ENCODE results near the gene PIH1D1.
"Not testable (repeated sequence)": the region's sequence is repeated elsewhere in the genome, so short reads cannot be mapped to it uniquely, and the experiment has no call there.

Gene PIH1D1

GRCh38 chr19:49445997-49446396 lies 5.6 kb downstream of the PIH1D1 start:
- no peak overlapping the region for H3K4me3 ChIP-seq (ENCODE audit: low read depth in 1 of 2, low read length in 1 of 2)
- no peaks in the 10 kb centered on the region for H3K9me3 ChIP-seq
- H3K36me3 ChIP-seq: peaks cover 16% of the 10 kb centered on the region
- TF ChIP-seq CTCF (IDR thresholded peaks at IDR 0.05): no peak
- H3K27me3 ChIP-seq: peaks cover 21% of the 10 kb centered on the region
- H3K27ac ChIP-seq: no peak overlapping the region
- H3K4me1 ChIP-seq (ENCODE audit: control insufficient read depth in 1 of 2, insufficient read depth in 1 of 2, low read depth in 1 of 2, low read length in 1 of 2): peaks cover 17 to 18% of the 10 kb centered on the region in 2 experiments

DNA sequence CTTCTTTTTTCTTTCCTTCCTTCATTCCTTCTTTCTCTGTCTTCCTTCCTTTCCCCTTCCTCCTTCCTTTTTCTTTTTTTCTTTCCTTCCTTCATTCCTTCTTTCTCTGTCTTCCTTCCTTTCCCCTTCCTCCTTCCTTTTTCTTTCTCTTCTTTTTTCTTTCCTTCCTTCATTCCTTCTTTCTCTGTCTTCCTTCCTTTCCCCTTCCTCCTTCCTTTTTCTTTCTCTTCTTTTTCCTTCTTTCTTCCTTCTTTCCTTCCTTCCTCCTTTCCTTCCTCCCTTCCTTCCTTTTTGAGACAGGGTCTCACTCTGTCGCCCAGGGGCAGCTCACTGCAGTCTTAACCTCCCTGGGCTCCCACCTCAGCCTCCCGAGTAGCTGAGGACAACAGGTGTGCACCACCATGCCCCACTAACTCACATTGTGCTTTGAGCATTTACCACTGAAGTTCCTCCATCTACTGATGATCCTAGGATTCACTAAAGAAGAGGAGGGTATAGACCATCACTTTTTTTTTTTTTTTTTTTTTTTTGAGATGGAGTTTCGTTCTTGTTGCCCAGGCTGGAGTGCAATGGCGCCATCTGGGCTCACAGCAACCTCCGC lies 7.4 kb downstream of the PIH1D1 start:
- Histone ChIP-seq H3K4me3 (ENCODE audit: low read depth in 1 of 2, low read length in 1 of 2) (peak overlapping the region in 1 of 2 experiments; percentile 92), H3K4me1 (ENCODE audit: control insufficient read depth in 1 of 2, insufficient read depth in 1 of 2, low read depth in 1 of 2, low read length in 1 of 2) (peaks cover 17 to 18% of the 10 kb centered on the region in 2 experiments), H3K27me3 (peaks cover 39% of the 10 kb centered on the region), H3K36me3 (peaks cover 16% of the 10 kb centered on the region)
- not testable (repeated sequence) for H3K27ac ChIP-seq, H3K9me3 ChIP-seq

DNA sequence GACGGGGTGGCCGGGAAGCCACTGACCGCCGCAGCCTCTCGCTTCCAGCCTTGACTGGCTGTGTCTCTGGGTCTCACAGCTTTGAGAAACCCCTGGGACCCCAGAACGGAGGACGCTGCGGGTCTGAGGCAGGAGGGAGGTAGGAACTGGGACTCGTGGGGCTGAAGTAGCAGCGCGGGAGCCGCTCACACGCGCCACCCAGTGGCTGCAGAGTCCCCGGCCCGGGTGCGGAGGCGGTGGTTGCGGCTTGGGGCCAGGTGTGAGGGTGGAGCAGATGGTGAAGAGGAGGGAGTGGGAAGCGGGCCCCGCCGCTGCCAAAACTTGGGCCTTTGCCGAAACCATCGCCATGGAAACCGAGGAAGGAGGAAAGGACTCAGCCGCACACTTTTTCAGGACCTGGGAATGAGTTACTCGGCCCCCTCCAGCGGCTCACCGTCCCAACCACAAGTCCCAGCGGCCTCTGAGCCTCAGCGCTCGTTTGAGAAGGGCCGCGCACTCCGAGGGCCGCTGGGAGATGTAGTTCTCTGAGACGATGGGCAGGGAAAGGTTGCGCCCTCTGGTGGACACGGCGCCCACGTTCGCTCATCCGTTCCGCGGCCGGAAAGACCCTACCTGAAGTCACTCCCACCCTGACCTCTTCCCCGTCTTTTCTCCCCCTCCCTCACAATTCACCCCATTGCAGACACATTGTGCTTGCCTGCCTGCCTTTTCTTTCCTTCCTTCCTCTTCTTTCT lies 8.1 kb downstream of the PIH1D1 start:
- H3K27ac ChIP-seq: peak overlapping the region; percentile 47
- peaks cover 46% of the 10 kb centered on the region for H3K27me3 ChIP-seq
- H3K36me3 ChIP-seq: peaks cover 16% of the 10 kb centered on the region
- H3K4me3 ChIP-seq (ENCODE audit: low read depth in 1 of 2, low read length in 1 of 2): peak overlapping the region; percentile 73 to 92
- H3K4me1 ChIP-seq (ENCODE audit: control insufficient read depth in 1 of 2, insufficient read depth in 1 of 2, low read depth in 1 of 2, low read length in 1 of 2): peaks cover 17 to 18% of the 10 kb centered on the region in 2 experiments
- TF ChIP-seq CTCF (IDR thresholded peaks at IDR 0.05): peak; percentile 74
- no peaks in the 10 kb centered on the region for H3K9me3 ChIP-seq

GRCh38 chr19:49442771-49443365 lies 8.7 kb downstream of the PIH1D1 start:
- Histone ChIP-seq H3K36me3 (peaks cover 14% of the 10 kb centered on the region), H3K27ac (peak overlapping the region; percentile 47), H3K9me3 (no peaks in the 10 kb centered on the region), H3K27me3 (peaks cover 52% of the 10 kb centered on the region), H3K4me3 (ENCODE audit: low read depth in 1 of 2, low read length in 1 of 2) (peak overlapping the region; percentile 73 to 92), H3K4me1 (ENCODE audit: control insufficient read depth in 1 of 2, insufficient read depth in 1 of 2, low read depth in 1 of 2, low read length in 1 of 2) (peaks cover 17 to 18% of the 10 kb centered on the region in 2 experiments)
- TF ChIP-seq CTCF (IDR thresholded peaks at IDR 0.05): no peak

DNA sequence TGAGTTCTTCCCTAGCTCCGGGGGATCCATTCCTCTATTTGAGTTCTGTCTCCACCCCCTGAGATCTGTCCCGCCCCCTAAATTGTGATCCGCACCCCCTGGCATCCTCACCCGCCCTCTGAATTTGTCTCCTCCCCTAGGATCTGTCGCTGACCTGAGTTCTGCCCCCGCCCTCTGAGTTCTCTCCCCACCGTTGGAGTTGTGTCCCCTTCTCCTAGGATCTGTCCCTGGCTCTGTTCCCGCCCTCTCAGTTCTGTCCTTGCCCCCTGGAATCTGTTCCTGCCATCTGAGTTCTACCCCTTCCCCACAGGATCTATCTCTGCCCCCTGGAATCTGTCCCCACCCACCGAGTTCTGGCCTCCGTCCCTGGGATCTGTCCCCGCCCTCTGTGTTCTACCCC lies 9.3 kb downstream of the PIH1D1 start:
- no peaks in the 10 kb centered on the region for H3K9me3 ChIP-seq
- H3K27me3 ChIP-seq: peaks cover 57% of the 10 kb centered on the region
- H3K36me3 ChIP-seq: peaks cover 9% of the 10 kb centered on the region
- H3K27ac ChIP-seq: no peak overlapping the region
- no peak for TF ChIP-seq CTCF (IDR thresholded peaks at IDR 0.05)
- peak overlapping the region; percentile 73 to 92 for H3K4me3 ChIP-seq (ENCODE audit: low read depth in 1 of 2, low read length in 1 of 2)
- peaks cover 17 to 18% of the 10 kb centered on the region in 2 experiments for H3K4me1 ChIP-seq (ENCODE audit: control insufficient read depth in 1 of 2, insufficient read depth in 1 of 2, low read depth in 1 of 2, low read length in 1 of 2)

DNA sequence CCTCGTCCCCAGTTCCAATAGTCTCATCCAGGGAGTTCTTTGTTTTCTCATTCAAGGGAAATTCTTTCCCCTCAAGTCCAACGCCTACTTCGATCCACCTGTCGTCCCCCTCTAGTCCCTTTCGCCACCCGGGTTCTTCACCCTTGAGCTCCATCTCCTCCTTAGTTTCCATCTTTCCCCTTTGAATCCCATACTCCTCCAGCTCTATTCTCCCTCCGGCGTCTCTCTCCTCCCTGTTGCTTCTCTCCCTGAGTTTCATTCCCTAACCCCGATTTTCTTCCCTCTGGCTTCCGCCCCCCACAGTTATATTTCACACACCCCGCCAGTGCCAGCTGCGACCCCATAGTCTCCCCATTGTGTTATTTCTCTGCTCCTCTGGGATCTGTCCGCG lies 9.7 kb downstream of the PIH1D1 start:
- Histone ChIP-seq H3K27ac (no peak overlapping the region), H3K4me3 (ENCODE audit: low read depth in 1 of 2, low read length in 1 of 2) (no peak overlapping the region), H3K27me3 (peaks cover 61% of the 10 kb centered on the region), H3K9me3 (no peaks in the 10 kb centered on the region), H3K4me1 (ENCODE audit: control insufficient read depth in 1 of 2, insufficient read depth in 1 of 2, low read depth in 1 of 2, low read length in 1 of 2) (peaks cover 17 to 18% of the 10 kb centered on the region in 2 experiments), H3K36me3 (peaks cover 7% of the 10 kb centered on the region)
- no peak for TF ChIP-seq CTCF (IDR thresholded peaks at IDR 0.05)

All from neutrophil (primary cell).